H4 (cell line): ENCODE data around the gene PTPRN2. TPM values are rescaled to one million over a fixed set of nuclear protein-coding genes. Genes with fewer than 3 reads are reported as not detected.

Experiments used
- DNase-seq: peaks from one replicate; pipeline ENCODE4 v3.0.0-alpha.2; 2015; ENCODE audit warnings: low spot score
- total RNA-seq: library from RNA; depleted of rRNA; stranded (reverse); fragments of >200 nt; shearing (Covaris generic); gene quantifications from 2 replicates; pipeline ENCODE4 v1.2.3, GENCODE V29; 2014

Gene PTPRN2
- total RNA-seq, 1 experiment from 2014 or later, result 0.97 TPM

- no peak for DNase-seq
Observed at GRCh38 chr7:157889480-157889879, 698.1 kb downstream of the PTPRN2 start.

- no peak for DNase-seq
Observed at GRCh38 chr7:157888579-157888978, 699.0 kb downstream of the PTPRN2 start.

DNA sequence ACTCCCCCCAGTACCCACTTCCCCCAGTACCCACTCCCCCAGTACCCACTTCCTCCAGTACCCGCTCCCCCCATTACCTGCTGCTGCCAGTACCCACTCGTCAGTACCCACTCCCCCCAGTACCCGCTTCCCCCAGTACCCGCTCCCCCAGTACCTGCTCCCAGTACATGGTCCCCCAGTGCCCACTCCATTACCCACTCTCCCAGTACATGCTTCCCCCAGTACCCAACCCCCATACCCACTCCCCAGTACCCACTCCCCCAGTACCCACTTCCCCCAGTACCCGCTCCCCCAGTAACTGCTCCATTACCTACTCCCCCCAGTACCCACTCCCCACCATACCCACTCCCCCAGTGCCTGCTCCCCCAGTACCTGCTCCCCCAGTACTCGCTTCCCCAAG is 700.2 kb downstream of the PTPRN2 start:
- DNase-seq, result no peak

- DNase-seq, result no peak
Observed at GRCh38 chr7:157886711-157887110, 700.9 kb downstream of the PTPRN2 start.

GRCh38 chr7:157886266-157886665 is 701.4 kb downstream of the PTPRN2 start:
- no peak for DNase-seq

- DNase-seq, result no peak
Observed at GRCh38 chr7:157885140-157885539, 702.5 kb downstream of the PTPRN2 start.

DNA sequence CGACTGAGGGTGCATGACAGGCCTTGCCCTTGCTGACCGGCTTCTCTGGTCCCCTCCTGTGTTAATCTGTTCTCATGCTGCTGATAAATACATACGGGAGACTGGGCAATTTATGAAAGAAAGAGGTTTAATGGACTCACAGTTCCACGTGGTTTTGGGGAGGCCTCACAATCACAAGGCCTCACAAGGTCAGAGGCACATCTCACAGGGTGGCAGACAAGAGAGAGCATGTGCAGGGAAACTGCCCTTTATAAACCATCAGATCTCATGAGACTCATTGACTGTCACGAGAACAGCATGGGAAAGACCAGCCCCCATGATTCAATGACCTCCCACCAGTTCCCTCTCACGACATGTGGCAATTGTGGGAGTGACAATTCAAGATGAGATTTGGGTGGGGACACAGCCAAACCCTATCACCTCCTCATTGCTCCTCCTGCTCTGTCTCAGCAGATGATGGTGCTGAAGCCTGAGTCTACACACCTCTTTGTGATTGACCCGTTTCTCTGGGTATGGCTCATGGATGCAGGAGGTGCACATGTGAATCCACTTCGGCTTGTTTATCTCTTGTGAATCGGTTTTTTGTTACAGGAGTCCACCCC is 703.1 kb downstream of the PTPRN2 start:
- no peak for DNase-seq

- peak; percentile 57 for DNase-seq
Observed at GRCh38 chr7:157881048-157881771, 706.4 kb downstream of the PTPRN2 start.

GRCh38 chr7:157879391-157879790 is 708.2 kb downstream of the PTPRN2 start:
- no peak for DNase-seq

- DNase-seq, result no peak
Observed at GRCh38 chr7:157877298-157878090, 710.1 kb downstream of the PTPRN2 start.

DNA sequence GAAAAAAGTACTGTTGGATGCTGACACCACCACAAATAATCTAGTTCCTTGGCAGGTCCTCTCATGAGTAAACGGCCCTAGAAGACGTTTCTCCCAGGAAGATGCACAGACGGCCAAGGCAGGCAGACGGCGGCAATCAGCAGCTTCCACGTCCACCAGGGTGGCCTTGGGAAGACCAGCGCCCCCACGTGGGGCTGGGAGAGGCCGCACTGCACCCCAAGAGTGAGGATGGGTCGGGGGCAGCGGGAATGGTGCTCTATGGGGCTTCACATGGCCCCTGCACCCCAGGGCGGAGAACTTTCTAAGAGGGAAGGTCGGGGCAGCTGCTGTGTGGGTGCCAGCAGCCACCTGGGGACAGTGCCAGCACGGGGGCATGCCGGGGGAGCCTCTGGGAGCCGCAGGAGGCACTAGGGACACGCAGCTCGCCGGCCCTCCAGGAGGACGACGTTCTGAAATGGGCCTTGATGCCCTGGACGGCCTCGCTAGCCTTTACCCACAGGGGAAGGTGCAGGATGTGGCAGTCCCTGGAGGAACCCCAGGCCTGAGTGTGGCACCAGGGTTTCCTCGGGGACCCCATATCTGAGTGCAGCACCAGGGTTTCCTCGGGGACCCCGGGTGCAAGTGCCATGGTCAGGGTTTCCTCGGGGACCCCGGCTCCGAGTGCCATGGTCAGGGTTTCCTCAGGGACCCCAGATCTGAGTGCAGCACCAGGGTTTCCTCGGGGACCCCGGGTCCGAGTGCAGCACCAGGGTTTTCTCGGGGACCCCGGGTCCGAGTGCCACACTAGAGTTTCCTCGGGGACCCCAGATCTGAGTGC is 710.9 kb downstream of the PTPRN2 start:
- DNase-seq, result no peak

DNA sequence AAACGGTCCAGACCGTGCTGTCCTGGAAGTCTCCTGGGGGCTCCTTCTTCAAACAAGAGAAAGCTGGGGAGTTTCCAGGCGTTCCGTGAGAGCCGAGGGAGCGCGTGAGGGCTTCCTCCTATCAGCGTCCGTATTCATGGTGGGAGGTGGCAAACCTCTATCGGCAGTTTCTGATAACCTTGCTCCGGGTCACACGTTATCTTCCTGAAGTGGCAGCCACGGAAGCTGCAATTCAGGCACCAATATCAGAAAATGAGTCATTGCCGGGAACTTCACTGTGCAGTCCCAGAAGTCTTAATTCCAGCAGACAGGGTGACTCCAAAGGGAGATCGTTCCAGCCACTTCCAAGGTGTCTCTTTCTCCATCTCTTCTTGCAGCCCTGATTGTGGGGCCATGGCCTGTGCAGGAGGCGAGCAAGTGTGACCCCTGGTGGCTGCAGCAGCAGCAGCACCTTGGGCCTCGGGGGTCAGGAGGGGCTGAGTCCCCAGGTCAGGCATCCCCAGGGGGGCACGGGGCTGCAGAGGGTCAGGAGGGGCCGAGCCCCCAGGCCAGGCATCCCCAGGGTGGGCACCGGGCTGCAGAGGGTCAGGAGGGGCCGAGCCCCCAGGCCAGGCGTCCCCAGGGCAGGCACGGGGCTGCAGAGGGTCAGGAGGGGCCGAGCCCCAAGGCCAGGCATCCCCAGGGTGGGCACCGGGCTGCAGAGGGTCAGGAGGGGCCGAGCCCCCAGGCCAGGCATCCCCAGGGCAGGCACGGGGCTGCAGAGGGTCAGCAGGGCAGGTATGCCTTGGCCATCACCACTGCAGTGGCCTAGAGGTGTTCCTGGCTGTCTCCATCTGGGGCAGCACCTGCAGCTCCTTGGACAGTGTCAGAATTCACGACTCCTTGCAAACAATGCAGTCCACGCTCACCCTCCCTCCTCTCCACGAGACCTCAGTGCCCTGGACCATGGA is 712.1 kb downstream of the PTPRN2 start:
- peak; percentile 31 for DNase-seq

GRCh38 chr7:157874870-157875229 is 712.8 kb downstream of the PTPRN2 start:
- DNase-seq, result no peak

DNA sequence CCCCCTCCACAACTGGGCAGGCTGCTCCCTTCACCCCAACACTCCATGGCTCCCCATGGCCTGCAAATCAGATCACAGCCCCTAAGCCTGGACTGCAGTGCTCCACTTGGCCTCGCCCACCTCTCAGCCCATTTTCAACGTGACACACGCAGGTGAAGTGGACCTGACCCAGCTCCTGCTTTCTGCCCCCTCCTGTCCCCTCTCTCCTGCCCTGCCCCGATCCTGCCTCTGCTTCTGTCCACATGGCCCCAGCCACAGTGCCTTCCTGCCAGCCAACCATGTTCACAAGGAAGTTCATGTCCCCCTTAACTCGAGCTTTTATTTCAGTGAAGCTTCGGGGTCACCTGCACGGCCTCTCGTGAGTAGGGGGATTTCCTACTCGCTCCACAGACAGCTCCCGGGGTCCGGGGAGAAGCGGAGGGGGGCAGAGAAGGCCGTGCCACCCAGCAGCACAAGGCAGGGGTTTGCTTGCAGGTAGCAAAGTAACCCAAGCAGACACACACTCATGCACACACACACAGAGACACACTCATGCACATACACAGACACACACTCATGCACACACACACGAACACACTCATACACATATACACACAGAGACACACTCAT is 713.3 kb downstream of the PTPRN2 start:
- DNase-seq, result no peak

- no peak for DNase-seq
Observed at GRCh38 chr7:157873664-157874063, 714.0 kb downstream of the PTPRN2 start.

- no peak for DNase-seq
Observed at GRCh38 chr7:157873181-157873580, 714.4 kb downstream of the PTPRN2 start.

GRCh38 chr7:157872447-157872846 is 715.2 kb downstream of the PTPRN2 start:
- no peak for DNase-seq

DNA sequence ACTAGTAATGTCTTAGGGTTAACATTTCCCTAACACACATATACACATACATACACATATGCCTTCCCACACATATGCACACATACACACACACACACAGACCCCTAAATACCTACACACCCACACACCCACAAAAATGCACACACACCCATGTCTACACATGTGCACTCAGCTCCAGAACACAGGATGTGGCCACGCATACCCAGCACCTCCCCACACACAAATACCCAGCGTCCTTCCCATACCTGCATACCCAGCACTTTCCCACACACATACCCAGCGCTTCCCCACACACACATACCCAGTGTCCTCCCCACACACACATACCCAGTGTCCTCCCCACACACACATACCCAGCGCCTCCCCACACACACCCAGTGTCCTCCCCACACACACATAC is 715.9 kb downstream of the PTPRN2 start:
- DNase-seq, result no peak

DNA sequence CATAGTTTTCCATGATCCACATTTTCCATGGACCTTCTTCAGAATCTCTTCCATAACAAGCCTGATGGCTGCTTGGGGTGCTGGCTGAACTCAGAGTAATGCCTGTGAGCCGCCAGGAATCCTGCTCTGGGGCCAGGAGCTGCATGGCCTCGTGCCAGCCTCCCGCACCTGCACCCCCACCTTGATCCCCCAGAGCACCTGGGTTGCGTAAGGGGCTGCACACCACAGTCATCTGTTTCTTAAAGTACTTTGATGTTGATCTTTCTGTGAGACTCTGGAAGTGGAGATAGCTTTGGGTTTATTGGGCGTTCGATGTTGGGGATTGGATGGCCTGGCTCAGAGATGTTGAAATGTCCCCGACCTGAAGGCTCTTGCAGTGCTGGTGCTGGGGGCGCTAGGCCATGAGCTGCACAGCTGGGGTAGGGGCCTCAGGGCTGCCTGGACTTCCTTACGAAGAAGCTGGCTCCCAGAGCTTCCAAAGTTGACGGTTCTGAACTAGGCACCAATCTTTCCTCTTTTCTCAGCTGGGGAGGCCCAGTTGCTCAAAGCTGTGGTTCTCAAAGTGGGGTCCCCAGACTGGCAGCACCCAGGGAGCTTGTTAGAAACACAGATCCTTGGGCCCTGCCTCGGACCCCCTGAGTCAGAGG is 716.9 kb downstream of the PTPRN2 start:
- DNase-seq, result no peak

- DNase-seq, result no peak
Observed at GRCh38 chr7:157869793-157870192, 717.8 kb downstream of the PTPRN2 start.
